Liver (tissue), 9 donors: ENCODE measurements around the gene EXT2. TPM values are rescaled to one million over a fixed set of nuclear protein-coding genes. Genes with fewer than 3 reads are reported as not detected.

Experiments used
- DNase-seq: peaks from one replicate; pipeline ENCODE4 v3.0.0-alpha.2; 2017; ENCODE audit warnings: low spot score
- H3K27ac ChIP-seq, 2 donors: one replicate each; pipeline ENCODE4 v1.7.0; 2013; ENCODE audit warnings: inconsistent platforms in 2 of 2, low read length in 2 of 2, control low read depth in 1 of 2, low read depth in 1 of 2, mild to moderate bottlenecking in 1 of 2
- H3K27me3 ChIP-seq, 4 donors: one replicate each; pipeline versions ENCODE4 v1.6.1 to v1.7.0; 2013; ENCODE audit warnings: low read length in 3 of 4, inconsistent platforms in 1 of 4, mild to moderate bottlenecking in 1 of 4, moderate library complexity in 1 of 4; ENCODE audit not compliant: control insufficient read depth in 4 of 4, insufficient read depth in 4 of 4
- H3K36me3 ChIP-seq, 4 donors: one replicate each; pipeline versions ENCODE4 v1.6.1 to v1.7.0; 2013; ENCODE audit warnings: low read length in 3 of 4, mild to moderate bottlenecking in 3 of 4, low read depth in 1 of 4, moderate library complexity in 1 of 4; ENCODE audit not compliant: control insufficient read depth in 4 of 4, insufficient read depth in 3 of 4
- H3K4me1 ChIP-seq, 4 donors: one replicate each; pipeline versions ENCODE4 v1.6.1 to v1.7.0; 2013; ENCODE audit warnings: low read length in 3 of 4, mild to moderate bottlenecking in 3 of 4, moderate library complexity in 1 of 4; ENCODE audit not compliant: control insufficient read depth in 4 of 4, insufficient read depth in 4 of 4
- H3K4me3 ChIP-seq, 3 donors: one replicate each; pipeline versions ENCODE4 v1.6.1 to v1.7.0; 2013; ENCODE audit warnings: low read length in 3 of 3, control low read depth in 1 of 3, low read depth in 1 of 3, mild to moderate bottlenecking in 1 of 3
- H3K9ac ChIP-seq, 2 donors: one replicate each; pipeline ENCODE4 v1.7.0; 2013; ENCODE audit warnings: low read length in 2 of 2, mild to moderate bottlenecking in 2 of 2, moderate library complexity in 2 of 2, control low read depth in 1 of 2, low read depth in 1 of 2
- H3K9me3 ChIP-seq, 4 donors: one replicate each; pipeline versions ENCODE4 v1.6.1 to v1.7.0; 2013; ENCODE audit warnings: low read length in 3 of 4; ENCODE audit not compliant: control insufficient read depth in 4 of 4
- ATF3 ChIP-seq: IDR thresholded peaks from 2 replicates; pipeline ENCODE4 v1.6.1; 2016; ENCODE audit warnings: antibody characterized with exemption
- CTCF ChIP-seq: fragments of 150-350 bp; IDR thresholded peaks from 2 replicates; pipeline ENCODE4 v1.5.1; 2017; ENCODE audit warnings: improper control_type of control experiment, low read depth, low read length; ENCODE audit not compliant: missing input control
- EGR1 ChIP-seq, 2 donors: IDR thresholded peaks; 2 replicates each; pipeline ENCODE4 v1.6.1; 2016 to 2018; ENCODE audit warnings: antibody characterized with exemption in 2 of 2, low read depth in 2 of 2
- FOXA1 ChIP-seq: IDR thresholded peaks from 2 replicates; pipeline ENCODE4 v1.6.1; 2016; ENCODE audit warnings: antibody characterized with exemption
- FOXA2 ChIP-seq: IDR thresholded peaks from 2 replicates; pipeline ENCODE4 v1.6.1; 2016; ENCODE audit warnings: antibody characterized with exemption
- GABPA ChIP-seq, 2 donors: IDR thresholded peaks in 1 of 2; conservative IDR thresholded peaks in 1 of 2; 2 replicates each; pipeline ENCODE4 v1.6.1; 2016; ENCODE audit warnings: antibody characterized with exemption in 2 of 2, mild to moderate bottlenecking in 1 of 2, moderate library complexity in 1 of 2
- HNF4A ChIP-seq, 2 donors: conservative IDR thresholded peaks; 2 replicates each; pipeline ENCODE4 v1.6.1; 2016; ENCODE audit warnings: antibody characterized with exemption in 2 of 2, mild to moderate bottlenecking in 2 of 2
- HNF4G ChIP-seq: IDR thresholded peaks from 2 replicates; pipeline ENCODE4 v1.6.1; 2016; ENCODE audit warnings: antibody characterized with exemption
- JUND ChIP-seq, 2 donors: IDR thresholded peaks; 2 replicates each; pipeline ENCODE4 v1.6.1; 2016; ENCODE audit warnings: antibody characterized with exemption in 2 of 2
- MAX ChIP-seq: IDR thresholded peaks from 2 replicates; pipeline ENCODE4 v1.6.1; 2016; ENCODE audit warnings: antibody characterized with exemption
- NR2F2 ChIP-seq: IDR thresholded peaks from 2 replicates; pipeline ENCODE4 v1.6.1; 2016; ENCODE audit warnings: antibody characterized with exemption
- RAD21 ChIP-seq, 2 donors: IDR thresholded peaks; 2 replicates each; pipeline ENCODE4 v1.6.1; 2016; ENCODE audit warnings: antibody characterized with exemption in 2 of 2, mild to moderate bottlenecking in 2 of 2
- REST ChIP-seq: IDR thresholded peaks from 2 replicates; pipeline ENCODE4 v1.6.1; 2016; ENCODE audit warnings: antibody characterized with exemption, mild to moderate bottlenecking
- SP1 ChIP-seq: IDR thresholded peaks from 2 replicates; pipeline ENCODE4 v1.6.1; 2018; ENCODE audit warnings: antibody characterized with exemption, mild to moderate bottlenecking
- TAF1 ChIP-seq: conservative IDR thresholded peaks from 2 replicates; pipeline ENCODE4 v1.6.1; 2016; ENCODE audit warnings: antibody characterized with exemption, mild to moderate bottlenecking
- YY1 ChIP-seq: IDR thresholded peaks from 2 replicates; pipeline ENCODE4 v1.6.1; 2016; ENCODE audit warnings: antibody characterized with exemption, mild to moderate bottlenecking
- ZBTB33 ChIP-seq: IDR thresholded peaks from 2 replicates; pipeline ENCODE4 v1.6.1; 2016; ENCODE audit warnings: antibody characterized with exemption
- polyA plus RNA-seq, 2 donors: library from polyadenylated mRNA; stranded (reverse) in 1 of 2; unstranded in 1 of 2; fragments of 200-250 nt in 1 of 2; fragments of >200 nt in 1 of 2; fragmentation: Nextera tagmentation in 1 of 2; extraction: Ambion mirVana in 1 of 2; gene quantifications; one replicate each; pipeline versions ENCODE4 v1.2.1 to v1.2.3, GENCODE V29; 2013 to 2015
- total RNA-seq, 2 donors: library from RNA; depleted of rRNA; stranded (reverse); fragments of >200 nt; gene quantifications; one replicate each; pipeline ENCODE4 v1.2.3, GENCODE V29; 2014
- donor health status: healthy.
- donor health status: healthy.
- donor health status: healthy.
- donor health status: healthy.
- donor health status: healthy.

Gene EXT2
- total and polyA plus RNA-seq, 4 donors: 8.4 to 36.1 (median 29.8) TPM

GRCh38 chr11:44185522-44185921 lies 90.0 kb downstream of the EXT2 start:
- no peak overlapping the region for H3K4me3 ChIP-seq

More at GRCh38 chr11:44185522-44185921, 90.0 kb downstream of the EXT2 start:
- Histone ChIP-seq H3K9me3 (peaks cover 5 to 16% (median 14%) of the 10 kb centered on the region in 4 donors), H3K27me3 (no peaks in the 10 kb centered on the region), H3K4me1 (peaks cover 0 to 4% (median 0%) of the 10 kb centered on the region in 4 donors), H3K9ac (no peak overlapping the region), H3K27ac (no peak overlapping the region), H3K36me3 (peaks cover 0 to 8% (median 0%) of the 10 kb centered on the region in 4 donors)
- no peak for TF ChIP-seq YY1
- no peak for TF ChIP-seq JUND (IDR thresholded peaks at IDR 0.05)
- TF ChIP-seq RAD21 (IDR thresholded peaks at IDR 0.05): no peak
- TF ChIP-seq CTCF: no peak
- no peak for TF ChIP-seq FOXA1
- TF ChIP-seq ATF3: no peak
- TF ChIP-seq MAX: no peak
- no peak for TF ChIP-seq NR2F2
- no peak for TF ChIP-seq EGR1 (IDR thresholded peaks at IDR 0.05; ENCODE audit: low read depth in 2 of 2)
- no peak for TF ChIP-seq TAF1
- TF ChIP-seq HNF4A (conservative IDR thresholded peaks at IDR 0.05): no peak
- TF ChIP-seq HNF4G: no peak
- no peak for TF ChIP-seq REST
- TF ChIP-seq GABPA (IDR thresholded peaks at IDR 0.05 in 1 of 2, conservative IDR thresholded peaks at IDR 0.05 in 1 of 2): no peak
- no peak for TF ChIP-seq ZBTB33
- no peak for TF ChIP-seq SP1
- TF ChIP-seq FOXA2: no peak
- no peak for DNase-seq
